Astrocyte (in vitro differentiated cells and primary cell): ENCODE measurements around the gene KATNB1.

ENCODE experiments used
- CTCF ChIP-seq: IDR thresholded peaks from 2 replicates; pipeline ENCODE4 v1.5.1; 2011; ENCODE audit warnings: low read depth, mild to moderate bottlenecking, inconsistent platforms, low read length, moderate library complexity; ENCODE audit not compliant: insufficient read depth
- EZH2 ChIP-seq: IDR thresholded peaks from 2 replicates; pipeline ENCODE4 v1.6.1; 2012; ENCODE audit warnings: mild to moderate bottlenecking, low read length, inconsistent platforms; ENCODE audit not compliant: insufficient read depth

- TF ChIP-seq CTCF (no peak), EZH2 (no peak)
Measured at GRCh38 chr16:57721356-57722209, 14.0 kb upstream of the KATNB1 start.
